Fibroblast of lung (primary cell): ENCODE data around the gene XPO5. TPM values are rescaled to one million over a fixed set of nuclear protein-coding genes. Genes with fewer than 3 reads are reported as not detected.

Source experiments
- DNase-seq, 2 donors: peaks; one replicate each; pipeline versions ENCODE4 v3.0.0 to v3.0.0-alpha.2; 2010; ENCODE audit warnings: low read depth in 2 of 2
- H2AFZ ChIP-seq: 2 replicates; pipeline ENCODE4 v1.5.1; 2012; ENCODE audit warnings: low read length, control low read depth, inconsistent platforms
- H3K27ac ChIP-seq: 2 replicates; pipeline ENCODE4 v1.5.1; 2011; ENCODE audit warnings: low read length, control low read depth; ENCODE audit not compliant: insufficient read depth
- H3K27me3 ChIP-seq: 2 replicates; pipeline ENCODE4 v1.5.1; 2011; ENCODE audit warnings: mild to moderate bottlenecking, low read length; ENCODE audit not compliant: control insufficient read depth, insufficient read depth
- H3K36me3 ChIP-seq: 2 replicates; pipeline ENCODE4 v1.5.1; 2011; ENCODE audit warnings: low read length; ENCODE audit not compliant: control insufficient read depth, insufficient read depth
- H3K4me1 ChIP-seq: 2 replicates; pipeline ENCODE4 v1.5.1; 2011; ENCODE audit warnings: low read length; ENCODE audit not compliant: control insufficient read depth, insufficient read depth; ENCODE audit errors: extremely low read depth
- H3K4me2 ChIP-seq: 2 replicates; pipeline ENCODE4 v1.5.1; 2011; ENCODE audit warnings: low read length, control low read depth; ENCODE audit not compliant: insufficient read depth; ENCODE audit errors: extremely low read depth
- H3K4me3 ChIP-seq, 4 experiments: fragments of 200-600 bp in 1 of 4; sonication (generic) in 1 of 4; replicated peaks in 1 of 4; 2 replicates each; pipeline ENCODE4 v1.5.1; 2011 to 2016; ENCODE audit warnings: low read length in 4 of 4, low read depth in 3 of 4, mild to moderate bottlenecking in 3 of 4, control low read depth in 2 of 4, inconsistent platforms in 1 of 4, mixed read lengths in 1 of 4; ENCODE audit not compliant: insufficient read depth in 1 of 4; ENCODE audit errors: control extremely low read depth in 1 of 4
- H3K79me2 ChIP-seq: 2 replicates; pipeline ENCODE4 v1.5.1; 2012; ENCODE audit warnings: mild to moderate bottlenecking, low read length, inconsistent platforms; ENCODE audit not compliant: control insufficient read depth, insufficient read depth
- H3K9ac ChIP-seq: 2 replicates; pipeline ENCODE4 v1.5.1; 2011; ENCODE audit warnings: mild to moderate bottlenecking, low read length, control low read depth; ENCODE audit not compliant: insufficient read depth
- H3K9me3 ChIP-seq: 2 replicates; pipeline ENCODE4 v1.5.1; 2012; ENCODE audit warnings: low read depth, low read length; ENCODE audit not compliant: control insufficient read depth, insufficient read depth
- H4K20me1 ChIP-seq: 2 replicates; pipeline ENCODE4 v1.5.1; 2011; ENCODE audit warnings: low read length; ENCODE audit not compliant: control insufficient read depth, insufficient read depth; ENCODE audit errors: extremely low read depth
- EZH2 ChIP-seq: IDR thresholded peaks from 2 replicates; pipeline ENCODE4 v1.5.1; 2012; ENCODE audit warnings: low read length, control low read depth, mild to moderate bottlenecking; ENCODE audit errors: missing control alignments
- polyA plus RNA-seq, 2 donors: library from polyadenylated mRNA; depleted of rRNA in 1 of 2; stranded (reverse) in 1 of 2; unstranded in 1 of 2; fragments of >200 nt; gene quantifications; 2 replicates each; pipeline ENCODE4 v1.2.1, GENCODE V29; 2011 to 2012; ENCODE audit warnings: missing spikeins in 1 of 2
- total RNA-seq: library from RNA; depleted of rRNA; stranded (reverse); fragments of >200 nt; gene quantifications from 2 replicates; pipeline ENCODE4 v1.2.1, GENCODE V29; 2014
- TF ChIP-seq, protein P1 (sequence below), 2 donors: IDR thresholded peaks in 1 of 2; conservative IDR thresholded peaks in 1 of 2; 1 replicate in 1 of 2; 2 replicates in 1 of 2; pipeline ENCODE4 v1.5.1; 2011 to 2012; ENCODE audit warnings: low read length in 2 of 2, control low read depth in 1 of 2, inconsistent platforms in 1 of 2, low read depth in 1 of 2, mild to moderate bottlenecking in 1 of 2

The XPO5 gene
- total and polyA plus RNA-seq, 2 donors (not counting 1 experiment from before 2014, with no cell fraction given): 20.5 to 21.7 TPM

GRCh38 chr6:43623880-43624785, 48.3 kb upstream of the XPO5 start:
- Histone ChIP-seq H2AFZ (no peak overlapping the region), H3K79me2 (peaks cover 29% of the 10 kb centered on the region), H3K36me3 (peaks cover 40% of the 10 kb centered on the region), H3K9ac (no peak overlapping the region), H3K4me2 (no peak overlapping the region), H3K27me3 (no peaks in the 10 kb centered on the region), H3K9me3 (no peaks in the 10 kb centered on the region), H3K27ac (no peak overlapping the region), H4K20me1 (no peaks in the 10 kb centered on the region), H3K4me1 (peaks cover 11% of the 10 kb centered on the region), H3K4me3 (no peak overlapping the region)
- TF ChIP-seq, protein P1, sequence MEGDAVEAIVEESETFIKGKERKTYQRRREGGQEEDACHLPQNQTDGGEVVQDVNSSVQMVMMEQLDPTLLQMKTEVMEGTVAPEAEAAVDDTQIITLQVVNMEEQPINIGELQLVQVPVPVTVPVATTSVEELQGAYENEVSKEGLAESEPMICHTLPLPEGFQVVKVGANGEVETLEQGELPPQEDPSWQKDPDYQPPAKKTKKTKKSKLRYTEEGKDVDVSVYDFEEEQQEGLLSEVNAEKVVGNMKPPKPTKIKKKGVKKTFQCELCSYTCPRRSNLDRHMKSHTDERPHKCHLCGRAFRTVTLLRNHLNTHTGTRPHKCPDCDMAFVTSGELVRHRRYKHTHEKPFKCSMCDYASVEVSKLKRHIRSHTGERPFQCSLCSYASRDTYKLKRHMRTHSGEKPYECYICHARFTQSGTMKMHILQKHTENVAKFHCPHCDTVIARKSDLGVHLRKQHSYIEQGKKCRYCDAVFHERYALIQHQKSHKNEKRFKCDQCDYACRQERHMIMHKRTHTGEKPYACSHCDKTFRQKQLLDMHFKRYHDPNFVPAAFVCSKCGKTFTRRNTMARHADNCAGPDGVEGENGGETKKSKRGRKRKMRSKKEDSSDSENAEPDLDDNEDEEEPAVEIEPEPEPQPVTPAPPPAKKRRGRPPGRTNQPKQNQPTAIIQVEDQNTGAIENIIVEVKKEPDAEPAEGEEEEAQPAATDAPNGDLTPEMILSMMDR (conservative IDR thresholded peaks at IDR 0.05 in 1 of 2, IDR thresholded peaks at IDR 0.05 in 1 of 2; ENCODE audit: low read depth in 1 of 2, low read length in 2 of 2): no peak
- no peak for TF ChIP-seq EZH2
- no peak for DNase-seq

- H3K4me1 ChIP-seq: peaks cover 7% of the 10 kb centered on the region
- H3K9ac ChIP-seq: no peak overlapping the region
- no peaks in the 10 kb centered on the region for H4K20me1 ChIP-seq
- H3K79me2 ChIP-seq: peaks cover 18% of the 10 kb centered on the region
- H3K27me3 ChIP-seq: no peaks in the 10 kb centered on the region
- H3K36me3 ChIP-seq: peaks cover 40% of the 10 kb centered on the region
- no peak overlapping the region for H3K4me2 ChIP-seq
- H3K9me3 ChIP-seq: no peaks in the 10 kb centered on the region
- H3K4me3 ChIP-seq: no peak overlapping the region
- no peak overlapping the region for H3K27ac ChIP-seq
- TF ChIP-seq, protein P1 (conservative IDR thresholded peaks at IDR 0.05 in 1 of 2, IDR thresholded peaks at IDR 0.05 in 1 of 2; ENCODE audit: low read depth in 1 of 2, low read length in 2 of 2): no peak
- TF ChIP-seq EZH2: no peak
- no peak overlapping the region for H2AFZ ChIP-seq
- DNase-seq: no peak
These were observed 46.7 kb upstream of the XPO5 start for GRCh38 chr6:43622541-43622940.

GRCh38 chr6:43621836-43622180, 46.0 kb upstream of the XPO5 start:
- Histone ChIP-seq H3K4me3 (no peak overlapping the region), H3K27ac (no peak overlapping the region), H3K27me3 (no peaks in the 10 kb centered on the region), H2AFZ (no peak overlapping the region), H3K79me2 (peaks cover 11% of the 10 kb centered on the region), H3K9me3 (no peaks in the 10 kb centered on the region), H3K4me1 (peaks cover 1% of the 10 kb centered on the region), H3K4me2 (no peak overlapping the region), H3K36me3 (peaks cover 42% of the 10 kb centered on the region), H4K20me1 (no peaks in the 10 kb centered on the region), H3K9ac (no peak overlapping the region)
- TF ChIP-seq EZH2: no peak
- TF ChIP-seq, protein P1 (conservative IDR thresholded peaks at IDR 0.05 in 1 of 2, IDR thresholded peaks at IDR 0.05 in 1 of 2; ENCODE audit: low read depth in 1 of 2, low read length in 2 of 2): no peak
- no peak for DNase-seq
